NCI-H526 (cell line): Measurements from ENCODE around the gene CNTN4.
"Not testable (repeated sequence)": the region's sequence is repeated elsewhere in the genome, so short reads cannot be mapped to it uniquely, and the experiment has no call there.

Source experiments
- DNase-seq, 2 experiments: peaks; one replicate each; lab custom pipeline; 2025; lab: John Stamatoyannopoulos, UW

Gene CNTN4

DNA sequence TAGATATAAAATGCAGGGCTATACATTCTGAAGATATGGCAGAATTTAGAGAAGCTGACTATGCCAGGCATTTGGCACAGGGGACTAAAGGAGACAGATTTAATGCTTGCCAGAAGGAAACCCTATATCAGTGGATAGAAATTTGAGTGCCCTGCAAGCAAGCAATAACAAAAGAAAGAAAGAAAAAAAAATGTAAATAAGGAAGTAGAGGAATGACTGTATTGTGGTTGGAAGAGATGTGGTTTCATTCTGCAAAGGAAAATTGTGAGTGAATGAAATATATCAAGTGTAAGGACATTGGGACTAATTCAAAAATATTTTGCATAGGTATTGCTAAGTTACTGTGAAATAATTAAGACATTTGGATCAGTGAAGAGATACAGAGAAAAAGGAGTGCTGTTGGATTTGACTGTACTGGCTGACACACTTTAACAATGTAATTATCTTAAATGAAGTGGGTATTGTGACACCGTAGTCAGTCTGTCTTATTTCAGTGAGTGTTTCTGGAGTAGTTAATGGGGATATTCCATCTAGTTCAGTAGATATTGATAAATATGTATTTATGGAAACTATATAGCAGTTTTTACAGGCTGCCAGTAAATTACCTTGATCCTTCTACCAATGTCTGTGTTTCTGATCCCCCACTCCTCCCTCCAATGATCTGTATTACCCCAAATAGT, 418.2 kb downstream of the CNTN4 start:
- DNase-seq: no peak

DNA sequence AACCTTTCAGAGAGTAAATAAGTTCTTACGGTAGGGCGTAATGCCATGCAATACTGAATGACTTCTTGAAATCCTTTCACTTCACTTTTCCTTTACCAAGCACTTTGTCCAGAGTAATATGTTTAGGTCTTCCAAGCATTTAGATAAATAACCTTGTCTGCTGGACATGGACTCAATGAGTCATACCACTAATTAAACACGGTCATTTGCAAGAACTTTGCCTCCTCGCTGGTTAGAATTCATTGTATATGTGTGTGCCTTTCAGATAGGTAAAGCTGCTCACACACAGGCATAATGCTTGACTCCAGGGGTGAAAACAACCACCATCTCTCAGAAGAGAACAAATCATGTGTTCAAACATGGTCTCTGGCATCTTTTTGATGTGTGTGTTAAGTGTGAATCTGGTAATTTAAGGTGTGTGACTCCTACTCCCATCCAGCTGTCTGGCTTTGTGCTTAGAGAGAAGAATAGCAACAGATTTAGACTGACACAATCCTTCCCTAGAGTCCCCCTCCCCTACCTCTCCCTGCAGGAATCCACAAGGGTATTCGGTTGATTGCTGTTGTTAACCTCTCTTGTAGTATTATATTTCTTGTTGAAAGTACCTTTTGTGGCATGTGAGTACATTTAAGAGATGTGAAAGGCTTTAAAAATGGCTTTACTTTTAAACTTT, 419.0 kb downstream of the CNTN4 start:
- DNase-seq: peak in 1 of 2 experiments; percentile 28

DNA sequence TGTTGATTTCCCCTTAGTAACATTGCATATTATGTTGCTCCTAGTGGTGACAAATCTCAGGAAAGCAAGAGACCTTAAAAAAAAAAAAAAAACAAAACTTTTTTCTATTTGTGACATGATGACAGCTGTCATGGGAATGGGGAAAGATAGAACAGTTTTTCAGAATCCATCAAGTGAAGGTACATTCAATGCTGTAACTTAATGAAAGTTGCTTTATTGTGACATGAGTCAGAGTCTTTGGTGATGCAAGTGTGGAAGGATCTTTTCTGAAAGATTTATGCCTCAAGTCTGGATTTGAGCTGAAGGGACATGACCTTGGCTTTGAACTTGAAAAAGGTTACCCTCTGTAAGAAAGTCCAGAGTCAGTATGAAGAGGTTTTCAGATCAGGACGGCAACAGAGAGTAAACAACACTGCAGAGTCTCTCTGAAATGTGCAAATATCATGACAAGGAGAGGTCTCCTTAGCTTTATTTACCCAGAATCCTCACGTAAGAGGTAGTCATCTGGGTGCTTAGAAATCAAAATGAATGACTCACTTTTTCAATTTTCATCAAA, 424.7 kb downstream of the CNTN4 start:
- DNase-seq: no peak

DNA sequence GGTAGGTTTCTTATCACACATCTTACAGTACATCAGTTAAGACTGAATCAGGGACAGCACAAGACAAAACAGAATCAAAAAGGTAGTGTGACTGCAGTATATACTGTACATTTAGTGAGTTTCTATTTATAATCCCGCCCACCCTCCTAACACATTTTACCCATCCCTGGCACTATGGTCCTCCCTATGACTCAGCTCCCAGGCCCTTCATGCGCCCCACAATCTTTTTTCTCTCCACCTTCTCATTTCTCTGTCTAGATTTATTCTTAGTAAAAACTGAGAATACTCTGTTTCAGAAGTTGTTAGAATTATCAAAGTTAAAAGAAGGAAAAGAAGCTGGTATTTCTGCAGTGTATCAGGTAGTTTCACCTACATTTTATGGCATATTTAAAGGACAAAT, 427.3 kb downstream of the CNTN4 start:
- DNase-seq: no peak

DNA sequence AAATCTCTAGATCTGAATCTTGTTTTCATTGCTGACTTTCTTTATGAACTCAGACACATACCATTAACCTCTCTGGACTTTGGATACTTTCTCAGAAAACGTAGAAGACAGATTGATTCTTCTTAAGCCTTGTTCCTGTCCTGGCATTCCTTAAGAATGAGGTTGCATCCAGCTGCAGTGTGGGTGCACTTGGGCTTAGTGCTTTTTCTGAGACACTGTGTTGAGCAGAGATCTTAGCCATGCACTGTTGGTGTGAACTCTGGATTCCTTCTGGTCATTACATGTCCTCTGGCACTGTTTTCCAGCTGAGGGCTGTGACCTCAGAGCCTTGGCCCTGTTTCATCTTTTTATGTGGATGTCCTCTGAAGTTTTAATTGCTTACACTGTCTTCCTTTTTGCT, 428.3 kb downstream of the CNTN4 start:
- no peak for DNase-seq

DNA sequence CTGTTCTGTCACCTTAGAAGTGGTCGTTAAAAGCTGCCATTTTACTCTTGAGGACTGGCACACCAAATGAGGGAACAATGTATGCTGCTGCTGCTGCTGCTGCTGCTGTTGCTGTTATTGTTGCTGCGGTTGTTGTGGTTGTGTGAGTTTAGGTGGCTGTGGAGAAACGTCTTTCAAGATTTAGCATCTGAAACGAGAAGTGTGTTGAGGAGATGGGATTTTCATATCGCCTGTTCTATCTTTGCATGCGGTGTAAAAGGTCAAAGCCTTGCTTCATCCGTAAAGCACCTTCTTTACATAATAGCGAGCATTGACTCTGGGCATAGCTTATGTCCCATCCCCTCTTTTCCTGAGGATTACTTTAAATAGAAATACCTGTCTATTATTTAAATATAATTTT, 428.7 kb downstream of the CNTN4 start:
- peak in 1 of 2 experiments; percentile 44 for DNase-seq

DNA sequence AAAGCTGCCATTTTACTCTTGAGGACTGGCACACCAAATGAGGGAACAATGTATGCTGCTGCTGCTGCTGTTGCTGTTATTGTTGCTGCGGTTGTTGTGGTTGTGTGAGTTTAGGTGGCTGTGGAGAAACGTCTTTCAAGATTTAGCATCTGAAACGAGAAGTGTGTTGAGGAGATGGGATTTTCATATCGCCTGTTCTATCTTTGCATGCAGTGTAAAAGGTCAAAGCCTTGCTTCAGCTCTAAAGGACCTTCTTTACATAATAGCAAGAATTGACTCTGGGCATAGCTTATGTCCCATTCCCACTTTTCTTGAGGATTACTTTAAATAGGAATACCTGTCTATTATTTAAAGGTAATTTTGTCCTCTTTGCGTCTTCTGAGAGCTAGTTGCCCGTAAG, 436.1 kb downstream of the CNTN4 start:
- not testable (repeated sequence) for DNase-seq

DNA sequence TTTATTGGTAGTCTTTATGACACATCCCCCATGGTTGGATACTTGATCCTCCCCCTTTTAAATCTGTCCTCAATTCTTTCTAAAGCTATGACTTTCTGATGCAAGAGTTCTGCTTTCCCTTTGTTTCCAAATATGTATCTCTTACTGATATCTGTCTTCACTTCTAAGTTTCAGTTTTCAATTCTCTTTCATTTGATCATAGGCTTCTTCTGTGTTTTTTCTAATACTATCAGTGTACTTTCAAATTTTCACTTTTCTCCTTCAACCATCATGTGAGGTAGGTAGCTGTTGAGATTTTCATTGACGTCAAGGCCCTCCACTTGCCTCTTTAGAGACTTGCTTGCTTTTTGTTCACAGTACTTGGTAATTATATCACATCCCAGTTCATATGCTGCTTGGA, 436.5 kb downstream of the CNTN4 start:
- DNase-seq: no peak

DNA sequence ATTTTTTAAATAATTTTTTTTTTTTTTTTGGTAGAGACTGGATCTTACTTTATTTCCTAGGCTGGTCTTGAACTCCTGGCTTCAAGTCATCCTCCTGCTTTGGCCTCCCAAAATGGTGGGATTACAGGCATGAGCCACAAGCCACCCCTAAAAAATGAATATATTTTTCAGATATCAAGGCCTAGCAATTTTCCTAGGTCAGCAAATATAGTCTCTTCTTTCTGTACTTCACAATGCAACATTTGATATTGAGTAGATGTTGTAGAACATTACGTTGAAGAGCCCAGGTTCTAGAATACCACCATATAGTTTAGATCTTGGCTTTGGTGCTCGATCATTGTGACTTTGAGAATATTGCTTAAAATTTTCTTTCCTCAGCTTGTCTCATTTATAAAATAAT, 437.9 kb downstream of the CNTN4 start:
- no peak for DNase-seq

DNA sequence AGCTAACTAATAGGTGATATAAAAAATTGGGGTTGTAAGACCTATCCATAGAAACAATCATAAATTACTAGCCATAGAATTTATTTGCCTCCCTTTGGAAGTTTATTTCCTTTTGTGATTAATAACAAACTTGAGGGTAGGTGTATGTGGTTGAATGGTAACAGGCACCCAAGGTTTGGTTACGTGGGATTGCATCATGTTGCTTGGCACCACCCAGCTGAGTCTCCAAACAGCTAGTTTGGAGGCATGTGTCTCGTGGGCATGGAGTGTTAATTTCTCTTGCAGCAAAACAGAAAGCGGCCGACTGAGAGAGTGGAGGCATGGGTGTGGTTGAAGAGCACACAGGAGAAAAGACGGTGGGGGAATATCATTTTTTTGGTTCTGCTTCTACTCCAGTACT, 441.4 kb downstream of the CNTN4 start:
- no peak for DNase-seq

DNA sequence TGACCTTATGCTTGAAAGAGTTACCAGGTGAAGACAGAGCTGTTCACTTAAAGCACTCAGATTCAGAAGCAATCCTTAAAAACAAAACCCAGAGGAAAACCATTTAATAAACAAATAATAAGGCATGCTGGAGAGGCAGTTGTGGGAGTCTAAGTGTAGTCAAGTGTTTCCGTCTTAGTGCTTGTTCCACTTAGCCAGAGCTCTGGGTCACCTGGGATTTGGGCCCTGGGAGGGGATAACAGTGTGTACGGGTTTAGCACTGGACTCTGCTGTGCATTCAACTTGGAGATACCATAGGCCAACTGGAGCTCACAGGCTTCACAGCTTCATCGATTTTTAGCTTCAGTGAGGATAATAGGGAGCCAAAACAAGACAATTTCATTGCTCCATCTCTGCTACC, 444.6 kb downstream of the CNTN4 start:
- DNase-seq: no peak

DNA sequence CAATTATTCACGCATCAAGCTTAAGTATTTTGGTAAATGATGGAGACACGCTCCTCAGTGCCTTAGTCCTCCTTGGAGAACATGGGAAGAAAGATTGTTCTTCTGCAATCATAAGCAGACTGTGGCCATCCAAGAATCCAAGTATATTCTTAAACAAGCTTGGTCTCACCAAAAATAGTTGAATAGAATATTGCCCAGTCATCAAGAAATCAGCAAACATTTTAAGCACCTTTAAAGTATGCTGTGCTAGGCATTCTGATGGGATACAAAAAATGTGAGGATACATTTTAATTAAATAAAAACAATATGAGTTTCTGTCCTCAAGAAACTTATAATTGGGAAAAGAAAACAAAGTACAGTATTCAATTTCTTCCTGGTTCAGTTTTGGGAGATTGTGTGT, 445.5 kb downstream of the CNTN4 start:
- no peak for DNase-seq

DNA sequence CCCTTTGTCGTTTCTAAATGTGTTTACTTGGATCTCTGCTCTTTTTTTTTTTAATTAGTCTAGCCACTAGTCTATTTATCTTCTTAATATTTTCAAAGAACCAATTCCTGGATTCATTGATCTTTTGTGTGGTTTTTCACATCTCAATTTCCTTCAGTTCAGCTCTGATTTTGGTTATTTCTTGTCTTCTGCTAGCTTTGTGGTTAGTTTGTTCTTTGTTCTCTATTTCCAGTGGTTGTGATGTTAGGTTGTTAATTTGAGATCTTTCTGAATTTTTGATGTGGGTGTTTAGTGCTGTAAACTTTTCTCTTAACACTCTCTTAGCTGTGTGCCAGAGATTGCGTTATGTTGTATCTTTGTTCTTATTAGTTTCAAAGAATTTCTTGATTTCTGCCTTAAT, 446.1 kb downstream of the CNTN4 start:
- no peak for DNase-seq

DNA sequence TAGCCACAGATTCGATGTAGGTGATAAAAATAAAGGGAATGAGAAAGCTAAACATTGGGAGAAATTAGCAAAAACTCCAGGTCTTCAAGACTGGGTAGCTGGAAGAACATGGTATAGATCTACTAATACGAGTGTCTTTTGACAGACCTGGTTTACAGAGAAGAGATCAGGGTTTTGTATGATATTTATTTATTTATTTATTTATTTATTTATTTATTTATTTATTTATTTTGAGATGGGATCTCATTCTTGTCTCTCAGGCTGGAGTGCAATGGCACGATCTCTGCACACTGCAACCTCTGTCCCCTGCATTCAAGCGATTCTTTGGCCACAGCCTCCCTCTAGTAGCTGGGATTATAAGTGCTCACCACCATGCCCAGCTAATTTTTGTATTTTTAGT, 448.4 kb downstream of the CNTN4 start:
- no peak for DNase-seq

DNA sequence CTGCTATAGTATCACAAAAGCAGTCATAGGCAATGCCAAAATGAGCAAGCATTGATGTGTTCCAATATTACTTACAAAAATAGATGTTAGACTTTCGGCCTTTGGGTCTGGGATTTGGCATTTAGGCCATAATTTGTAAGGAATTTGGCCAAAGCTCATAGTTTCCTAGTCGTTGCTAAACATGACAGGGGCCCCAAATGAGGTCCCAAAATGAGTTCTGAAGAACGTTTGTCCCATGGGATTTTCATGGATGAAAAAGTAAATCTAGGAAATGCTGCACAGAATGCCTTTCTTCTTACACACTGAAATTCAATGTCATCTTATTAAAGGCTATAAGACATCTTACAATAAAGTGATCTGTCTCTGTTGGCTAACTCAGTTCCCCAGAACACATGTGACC, 456.0 kb downstream of the CNTN4 start:
- no peak for DNase-seq

DNA sequence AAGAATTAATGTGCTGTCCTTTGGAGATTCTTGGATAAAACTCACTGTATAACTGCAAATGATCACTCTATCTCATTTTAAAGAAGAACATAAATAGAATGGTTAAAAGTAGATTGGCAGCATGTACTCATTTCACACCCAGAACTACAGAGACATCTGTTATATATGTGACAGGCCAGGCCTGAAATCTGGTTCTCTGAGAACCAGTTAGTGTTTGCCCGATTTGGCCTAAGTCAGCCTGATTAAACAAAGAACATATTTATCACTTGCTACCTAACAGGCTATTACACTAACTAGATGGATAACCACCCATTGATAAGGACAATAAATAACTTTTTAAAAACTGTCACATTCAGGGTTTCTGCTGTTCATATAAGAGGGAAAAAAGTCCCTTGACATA, 460.1 kb downstream of the CNTN4 start:
- no peak for DNase-seq

DNA sequence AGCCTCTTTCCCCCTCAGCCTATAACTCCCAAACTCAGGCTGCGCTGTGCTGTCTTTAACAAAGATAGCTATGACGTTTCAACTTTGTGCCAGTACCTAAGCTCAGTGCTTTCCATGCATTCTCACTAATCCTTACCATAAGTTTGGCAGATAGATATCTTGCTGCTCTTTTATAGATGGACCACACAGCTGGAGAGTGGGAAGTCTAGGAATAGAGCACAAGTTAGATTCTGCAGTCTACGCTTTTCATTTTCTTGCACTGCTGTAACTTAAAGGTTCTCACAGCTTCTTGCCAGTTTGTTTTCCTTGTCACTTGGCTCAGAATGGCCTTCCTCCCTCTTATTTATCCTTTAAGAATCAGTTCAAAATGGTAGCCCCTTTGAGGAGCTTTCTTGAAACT, 468.8 kb downstream of the CNTN4 start:
- DNase-seq: no peak

DNA sequence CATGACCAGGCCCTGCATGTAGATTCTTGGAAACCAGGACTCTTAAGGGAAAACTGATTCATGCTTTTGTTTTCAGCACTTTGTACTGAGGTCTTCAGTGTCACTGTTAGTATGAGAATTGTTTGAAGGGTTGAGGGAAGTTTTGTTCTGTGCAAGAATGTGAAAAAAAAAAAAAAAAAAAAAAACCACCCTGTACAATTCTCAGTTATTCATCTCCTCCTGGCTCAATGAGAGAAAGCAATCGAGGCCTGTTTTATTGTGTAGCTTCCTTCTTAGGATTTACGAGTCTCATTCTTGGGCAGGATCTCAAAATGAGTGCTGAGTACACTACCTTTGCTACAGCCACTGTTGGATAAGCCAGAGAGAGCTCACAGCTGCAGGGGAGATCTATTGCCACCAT, 469.5 kb downstream of the CNTN4 start:
- no peak for DNase-seq

DNA sequence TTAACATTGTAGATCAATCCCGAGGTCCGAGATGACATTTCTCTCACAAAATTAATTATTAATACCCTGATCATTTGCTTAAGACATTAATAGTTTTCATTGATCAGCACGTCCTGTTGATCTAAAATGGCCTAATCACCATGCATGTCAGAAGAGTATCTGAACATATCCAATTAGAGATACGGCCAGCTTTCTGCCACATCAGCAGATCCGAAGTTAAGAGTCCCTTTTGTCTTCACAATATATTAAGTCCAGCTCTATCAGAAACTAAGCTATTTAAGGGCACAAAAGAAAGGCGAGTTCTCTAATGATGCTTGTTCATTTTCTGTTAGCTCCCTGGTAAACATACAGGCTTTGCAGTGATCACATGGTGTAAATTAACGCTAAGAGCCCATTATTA, 470.3 kb downstream of the CNTN4 start:
- no peak for DNase-seq

DNA sequence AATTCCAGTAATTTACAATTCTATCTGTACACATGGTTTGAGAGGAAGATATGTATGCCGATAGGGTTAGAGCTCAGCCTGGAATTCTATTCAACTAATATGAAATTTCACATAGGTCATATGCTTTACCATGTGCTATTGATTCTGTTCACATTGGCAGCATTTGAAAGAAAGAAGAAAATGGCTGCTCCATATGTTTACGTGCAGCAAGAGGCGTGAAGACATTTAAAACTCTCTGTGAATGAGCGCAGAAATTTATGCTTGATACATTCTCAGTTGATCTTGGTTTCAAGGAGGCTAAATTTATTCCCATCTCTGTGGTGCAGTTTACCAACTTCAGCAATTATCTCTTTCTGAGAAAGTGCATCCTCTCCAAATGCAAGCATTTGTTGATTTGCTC, 478.9 kb downstream of the CNTN4 start:
- DNase-seq: no peak

DNA sequence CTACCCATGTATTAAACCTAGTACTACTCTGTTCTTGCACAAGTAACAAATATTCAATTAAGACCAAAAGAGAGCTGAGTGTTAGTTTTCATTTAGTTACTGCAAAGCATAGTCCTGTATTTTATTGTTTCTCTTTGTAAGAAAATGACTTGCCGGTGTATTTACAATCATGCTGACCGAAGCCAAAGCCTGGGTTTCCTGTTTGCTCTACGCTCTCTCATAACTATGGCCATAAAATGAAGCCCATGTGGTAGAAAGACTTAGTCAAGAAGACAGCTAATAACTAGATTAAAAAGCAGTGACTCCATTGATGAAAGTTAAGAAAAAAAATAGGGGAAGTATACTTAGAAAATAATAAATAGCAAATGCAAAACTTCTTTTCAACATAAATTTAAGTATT, 479.9 kb downstream of the CNTN4 start:
- DNase-seq: no peak

DNA sequence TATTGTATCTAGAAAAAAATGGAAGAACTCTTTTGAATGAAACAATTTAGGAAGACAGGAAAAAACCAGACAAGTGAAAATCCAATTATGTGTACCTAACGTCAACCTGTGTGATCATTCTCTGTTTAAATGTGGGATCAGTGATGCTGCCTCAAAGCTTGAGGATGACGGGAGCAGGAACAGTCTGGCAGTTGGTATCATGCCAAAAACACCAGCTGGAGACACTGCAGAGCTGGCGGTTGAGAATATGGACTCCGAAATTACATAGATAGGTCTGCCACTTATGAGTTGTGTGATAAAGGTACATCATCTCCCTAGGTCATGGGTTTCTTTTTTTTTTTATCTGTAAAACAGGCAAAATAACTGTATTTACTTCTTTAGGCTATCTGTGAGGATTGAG, 480.5 kb downstream of the CNTN4 start:
- no peak for DNase-seq

DNA sequence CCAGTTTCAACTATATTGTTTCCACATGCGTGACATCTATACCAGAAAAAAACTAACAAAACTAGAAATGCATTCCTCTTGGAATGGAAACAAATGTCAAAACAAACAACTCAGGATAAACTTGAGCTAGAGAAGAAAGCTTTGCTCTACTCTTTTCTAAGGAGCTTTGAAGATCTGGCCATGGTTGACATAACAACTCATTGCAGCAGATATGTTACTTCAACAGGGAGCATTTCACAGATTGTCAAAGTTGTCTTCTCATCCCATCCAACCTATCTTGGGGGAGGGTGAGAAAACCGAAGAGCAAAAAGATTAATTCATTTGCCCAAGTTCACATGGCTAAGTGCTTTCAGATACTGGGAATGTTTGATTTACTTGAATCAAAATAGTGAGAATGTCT, 484.4 kb downstream of the CNTN4 start:
- no peak for DNase-seq
